OCI-M2 (cell line): ENCODE results near the gene SEC24A.
"Not testable (repeated sequence)": the region's sequence is repeated elsewhere in the genome, so short reads cannot be mapped to it uniquely, and the experiment has no call there.

Source experiments
- DNase-seq: peaks from one replicate; lab custom pipeline; 2025; ENCODE audit not compliant: unreplicated experiment; lab: John Stamatoyannopoulos, UW

Gene SEC24A

DNA sequence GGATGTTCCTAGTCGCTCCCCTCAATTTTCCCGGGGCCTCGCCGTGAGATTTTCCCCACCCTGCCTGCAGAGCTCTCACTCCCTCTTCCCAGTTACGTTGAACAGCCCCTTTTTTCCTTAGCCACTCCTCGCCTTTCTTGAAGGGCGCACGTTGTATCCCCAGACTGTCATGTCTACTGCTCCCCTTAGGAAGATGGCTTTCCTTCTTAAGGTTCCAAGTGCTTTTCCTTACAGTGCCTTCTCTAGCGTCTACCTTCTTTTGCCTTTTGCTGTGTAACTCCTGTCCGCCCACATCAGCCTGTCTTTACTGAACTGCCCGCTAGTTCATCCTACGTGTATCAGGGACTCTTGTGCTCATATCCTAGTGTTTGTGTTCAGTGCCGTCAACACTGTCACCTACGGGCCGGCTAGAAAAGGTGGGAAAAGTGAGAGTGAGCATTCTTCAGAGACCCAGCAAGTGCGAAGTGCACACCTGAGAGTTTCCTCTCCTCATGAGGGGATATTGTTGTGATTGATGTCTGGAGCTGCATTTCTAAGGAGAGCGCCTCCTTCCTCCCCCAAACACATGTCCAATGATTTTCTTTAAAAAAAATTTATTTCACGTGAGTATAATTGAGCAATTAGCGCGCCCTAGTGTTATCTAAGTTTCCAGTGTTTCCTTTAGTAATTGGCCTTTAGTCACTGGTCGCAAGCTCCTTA lies 90.5 kb downstream of the SEC24A start:
- DNase-seq, result no peak

DNA sequence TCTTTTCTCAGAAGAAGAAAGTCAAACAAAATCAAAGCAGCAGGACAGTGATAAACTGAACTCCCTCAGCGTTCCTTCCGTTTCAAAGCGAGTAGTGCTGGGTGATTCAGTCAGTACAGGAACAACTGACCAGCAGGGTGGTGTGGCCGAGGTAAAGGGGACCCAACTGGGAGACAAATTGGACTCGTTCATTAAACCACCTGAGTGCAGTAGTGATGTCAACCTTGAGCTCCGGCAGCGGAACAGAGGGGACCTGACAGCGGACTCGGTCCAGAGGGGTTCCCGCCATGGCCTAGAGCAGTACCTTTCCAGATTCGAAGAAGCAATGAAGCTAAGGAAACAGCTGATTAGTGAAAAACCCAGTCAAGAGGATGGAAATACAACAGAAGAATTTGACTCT lies 92.5 kb downstream of the SEC24A start:
- no peak for DNase-seq

DNA sequence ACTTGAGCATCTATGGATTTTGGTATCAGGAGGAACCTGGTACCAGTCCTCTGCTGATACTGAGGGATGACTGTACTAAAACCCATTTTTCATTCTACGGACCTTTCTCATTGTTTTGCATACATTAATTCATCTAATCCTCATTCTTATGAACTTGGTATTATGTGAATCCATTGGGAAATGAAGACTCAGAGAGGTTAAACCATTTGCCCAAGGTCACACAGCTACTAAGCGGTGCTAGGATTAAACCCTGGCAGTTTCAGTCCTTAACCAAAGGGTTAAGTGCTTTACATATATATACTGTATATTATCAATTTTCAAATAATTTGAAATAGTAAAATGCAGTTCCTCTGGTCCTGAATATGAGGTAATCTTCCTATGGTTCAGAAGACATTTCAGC lies 93.5 kb downstream of the SEC24A start:
- no peak for DNase-seq

DNA sequence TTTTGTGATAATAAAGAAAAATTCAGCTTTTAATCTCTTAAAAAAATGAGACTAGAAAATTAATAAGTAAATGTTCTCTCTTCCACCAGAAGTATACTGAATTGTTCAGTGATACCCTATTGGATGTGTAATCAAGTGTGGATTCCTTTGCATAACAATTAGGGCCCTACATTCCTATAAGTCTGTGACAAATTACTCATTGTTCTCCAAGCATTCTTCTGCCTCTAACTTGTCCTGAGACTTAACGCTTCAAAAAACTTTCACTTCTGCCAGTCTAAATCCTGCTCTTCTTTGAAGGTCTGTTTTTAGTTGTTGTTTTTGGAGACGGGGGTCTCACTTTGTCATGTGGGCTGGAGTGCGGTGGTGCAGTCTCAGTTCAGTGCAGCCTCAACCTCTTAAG lies 100.8 kb downstream of the SEC24A start:
- DNase-seq, result no peak

DNA sequence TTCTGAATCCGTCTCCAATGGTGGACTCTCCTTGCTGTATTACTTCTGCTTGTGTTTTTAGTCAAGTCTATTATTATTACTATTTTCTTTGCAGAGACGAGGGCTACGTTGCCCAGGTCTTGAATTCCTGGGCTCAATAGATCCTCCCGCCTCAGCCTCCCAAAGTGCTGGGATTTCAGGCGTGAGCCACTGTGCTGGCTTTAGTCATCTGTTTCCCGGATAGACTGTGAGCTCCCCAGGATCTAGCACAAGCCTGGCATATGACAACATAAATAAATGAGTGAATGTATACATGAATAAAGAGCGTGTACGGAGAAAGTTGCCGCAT lies 109.6 kb downstream of the SEC24A start:
- DNase-seq, result no peak

DNA sequence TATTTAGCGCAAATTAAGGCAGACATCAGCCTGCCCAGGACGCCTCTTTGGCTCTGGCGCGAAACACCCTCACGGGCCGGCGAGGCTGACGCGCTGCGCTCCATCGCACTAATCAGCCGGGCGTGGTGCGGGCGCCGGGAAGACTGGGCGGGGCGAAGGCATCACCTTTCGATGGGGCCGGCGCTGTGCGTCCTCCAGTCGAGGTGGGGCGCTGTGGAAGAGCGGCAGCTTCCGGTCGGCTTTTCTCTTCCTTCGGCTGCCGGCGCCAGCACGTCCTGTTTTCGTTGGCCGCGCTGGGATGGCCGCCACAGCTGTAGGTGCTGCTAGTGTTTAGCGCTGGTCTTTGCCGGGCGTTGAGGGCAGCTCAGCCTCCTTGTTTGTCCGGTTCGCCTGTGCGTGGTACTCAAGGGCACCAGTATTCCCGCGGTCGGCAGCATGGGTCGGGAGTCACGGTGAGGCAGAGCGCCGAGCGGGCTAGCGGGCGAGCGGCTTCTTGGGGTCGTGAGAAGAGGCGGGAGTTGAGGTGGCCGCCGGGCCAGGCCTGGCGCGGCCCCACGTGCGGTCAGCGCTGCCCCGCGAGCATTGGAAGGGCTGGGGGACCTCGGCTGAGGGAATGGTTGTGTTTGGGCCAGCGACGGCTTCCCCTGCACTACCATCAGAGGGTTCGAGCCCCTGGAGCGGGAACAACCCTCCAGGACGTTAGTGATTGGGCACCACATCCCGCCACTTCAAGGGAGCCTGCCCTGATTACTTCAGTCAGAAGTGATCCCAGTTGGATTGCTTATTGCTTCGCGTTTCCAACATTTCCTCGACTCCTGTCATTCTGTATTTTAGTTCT lies 110.1 kb downstream of the SEC24A start, which contains the start of gene DDX46:
Gene DDX46 (plus strand): TSS at position 276 of the 838 bp plus-strand sequence. CDS start 160 bp downstream, at position 436.
- peak; percentile 63 for DNase-seq

DNA sequence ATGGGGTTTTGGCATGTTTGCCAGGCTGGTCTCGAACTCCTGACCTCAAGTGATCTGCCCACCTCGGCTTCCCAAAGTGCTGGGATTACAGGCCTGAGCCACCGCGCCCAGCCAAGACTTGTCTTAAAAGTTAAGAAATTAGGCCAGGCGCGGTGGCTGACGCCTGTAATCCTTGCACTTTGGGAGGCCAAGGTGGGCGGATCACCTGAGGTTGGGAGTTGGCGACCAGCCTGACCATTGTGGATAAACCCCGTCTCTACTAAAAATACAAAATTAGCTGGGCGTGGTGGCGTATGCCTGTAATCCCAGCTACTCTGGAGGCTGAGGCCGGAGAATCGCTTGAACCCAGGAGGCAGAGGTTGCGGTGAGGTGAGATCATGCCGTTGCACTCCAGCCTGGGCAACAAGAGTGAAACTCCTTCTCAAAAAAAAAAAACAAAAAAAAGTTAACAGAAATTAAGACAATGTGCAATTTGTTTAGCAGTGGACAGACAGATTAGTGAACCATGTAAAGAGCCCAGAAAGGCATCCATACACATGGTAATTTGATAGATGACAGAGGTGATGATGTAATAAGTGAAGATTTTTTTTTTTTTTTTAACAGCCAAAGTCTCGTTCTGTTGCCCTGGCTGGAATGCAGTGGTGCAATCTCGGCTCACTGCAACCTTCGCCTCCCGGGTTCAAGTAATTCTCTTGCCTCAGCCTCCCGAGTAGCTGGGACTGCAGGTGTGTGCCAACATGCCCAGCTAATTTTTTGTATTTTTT lies 119.1 kb downstream of the SEC24A start:
- DNase-seq, result not testable (repeated sequence)

DNA sequence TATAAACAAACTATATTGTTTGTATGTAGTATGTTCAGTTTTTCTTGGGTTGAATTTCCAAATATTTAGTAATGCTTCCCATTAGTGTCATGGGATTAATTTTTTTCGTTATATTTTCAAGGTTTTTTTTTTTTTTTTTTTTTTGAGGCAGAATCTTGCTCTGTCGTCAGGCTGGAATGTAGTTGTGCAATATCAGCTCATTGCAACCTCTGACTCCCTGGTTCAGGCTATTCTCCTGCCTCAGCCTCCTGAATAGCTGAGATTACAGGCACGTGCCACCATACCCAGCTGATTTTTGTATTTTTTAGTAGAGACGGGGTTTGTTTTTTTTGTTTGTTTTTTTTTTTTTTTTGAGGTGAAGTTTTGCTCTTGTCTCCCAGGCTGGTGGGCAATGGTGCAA lies 120.6 kb downstream of the SEC24A start:
- DNase-seq, result no peak

DNA sequence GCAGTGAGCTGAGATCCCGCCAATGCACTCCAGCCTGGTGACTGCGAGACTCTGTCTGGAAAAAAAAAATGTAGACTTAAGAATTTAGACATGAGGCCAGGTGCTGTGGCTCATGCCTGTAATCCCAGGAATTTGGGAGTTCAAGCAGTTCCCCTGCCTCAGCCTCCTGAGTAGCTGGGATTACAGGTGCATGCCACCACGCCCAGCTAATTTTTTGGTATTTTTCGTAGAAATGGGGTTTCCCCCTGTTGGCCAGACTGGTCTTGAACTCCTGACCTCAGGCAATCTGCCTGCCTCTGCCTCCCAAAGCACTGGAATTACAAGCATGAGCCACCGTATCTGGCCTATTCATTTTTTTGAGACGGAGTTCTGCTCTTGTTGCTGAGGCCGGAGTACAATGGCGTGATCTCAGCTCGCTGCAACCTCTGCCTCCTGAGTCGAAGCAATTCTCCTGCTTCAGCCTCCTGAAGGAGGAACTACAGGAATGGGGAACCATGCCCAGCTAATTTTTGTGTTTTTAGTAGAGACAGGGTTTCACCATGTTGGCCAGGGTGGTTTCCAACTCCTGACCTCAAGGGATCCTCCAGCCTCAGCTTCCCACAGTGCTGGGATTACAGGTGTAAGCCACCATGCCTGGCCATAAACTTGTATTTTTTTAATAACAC lies 124.0 kb downstream of the SEC24A start:
- DNase-seq, result no peak

DNA sequence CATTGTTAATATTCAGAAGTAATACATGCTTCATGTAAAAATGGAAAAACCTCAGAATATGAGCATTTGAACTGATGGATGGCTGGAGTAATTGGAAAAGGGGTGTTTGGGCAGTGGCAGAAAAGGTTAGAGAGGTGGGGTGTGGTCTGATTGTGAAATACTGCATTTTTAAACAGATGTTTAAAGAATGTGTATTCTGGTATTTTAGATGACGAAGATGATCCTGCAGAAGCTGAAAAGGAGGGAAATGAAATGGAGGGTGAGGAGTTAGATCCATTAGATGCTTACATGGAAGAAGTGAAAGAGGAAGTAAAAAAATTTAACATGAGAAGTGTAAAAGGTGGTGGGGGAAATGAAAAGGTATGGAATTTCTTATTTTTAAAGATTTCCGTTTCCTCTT lies 128.8 kb downstream of the SEC24A start:
- DNase-seq, result no peak
